ENCODE results near the gene TAB2. TPM values are rescaled to one million over a fixed set of nuclear protein-coding genes. Genes with fewer than 3 reads are reported as not detected.

TAB2 gene
- total and polyA plus RNA-seq, 2 donors (not counting 1 experiment from before 2014, with no cell fraction given): 31.6 to 88.5 TPM

GRCh38 chr6:149410557-149410956 lies 93.0 kb downstream of the TAB2 start:
- no peak for ATAC-seq (ENCODE audit: low read depth)
- TF ChIP-seq EZH2 (IDR thresholded peaks at IDR 0.05; ENCODE audit: borderline replicate concordance, insufficient read depth, low read depth, low read length, poor library complexity, severe bottlenecking): no peak
- TF ChIP-seq CTCF (IDR thresholded peaks at IDR 0.05): no peak
- no peak overlapping the region for H3K4me3 ChIP-seq (ENCODE audit: control extremely low read depth in 1 of 5, extremely low read depth in 1 of 5, insufficient read depth in 1 of 5, low read depth in 2 of 5, low read length in 4 of 5)
- no peaks in the 10 kb centered on the region for H3K9me3 ChIP-seq (ENCODE audit: control extremely low read depth in 1 of 3, control insufficient read depth in 2 of 3, insufficient read depth in 1 of 3, low read length in 2 of 3)
- no peak overlapping the region for H3K27ac Mint-ChIP-seq
- no peaks in the 10 kb centered on the region for H4K20me1 ChIP-seq (ENCODE audit: control insufficient read depth, insufficient read depth, low read length, poor library complexity, severe bottlenecking)
- H3K27me3 Mint-ChIP-seq: no peaks in the 10 kb centered on the region
- intact Hi-C loops (cut with micrococcal nuclease): no loop called here
- peaks cover 7% of the 10 kb centered on the region for H3K4me1 Mint-ChIP-seq
- H3K4me3 Mint-ChIP-seq: no peak overlapping the region
- H3K9me3 Mint-ChIP-seq (ENCODE audit: insufficient read depth): no peaks in the 10 kb centered on the region
- no peaks in the 10 kb centered on the region for H3K4me1 ChIP-seq (ENCODE audit: control insufficient read depth in 2 of 2, insufficient read depth in 2 of 2, low read length in 2 of 2)
- H3K79me2 ChIP-seq (ENCODE audit: control insufficient read depth, insufficient read depth, low read length): no peaks in the 10 kb centered on the region
- no peak overlapping the region for H2AFZ ChIP-seq (ENCODE audit: insufficient read depth, low read depth, low read length, poor library complexity, severe bottlenecking)
- no peak overlapping the region for H3K27ac ChIP-seq (ENCODE audit: low read length in 2 of 2)
- peaks cover 13 to 19% of the 10 kb centered on the region in 2 experiments for H3K36me3 ChIP-seq (replicated peaks in 1 of 2; ENCODE audit: control extremely low read depth in 1 of 2, control insufficient read depth in 1 of 2, extremely low read depth in 1 of 2, insufficient read depth in 2 of 2, low read length in 1 of 2)
- H3K4me2 ChIP-seq (replicated peaks; ENCODE audit: low read depth, low read length, poor library complexity, severe bottlenecking): no peak overlapping the region
- H3K27me3 ChIP-seq (replicated peaks in 1 of 4; ENCODE audit: control extremely low read depth in 1 of 4, control insufficient read depth in 3 of 4, insufficient read depth in 4 of 4, low read length in 3 of 4): no peaks in the 10 kb centered on the region
- ChIA-PET POLR2A (no interaction called here), CTCF (interaction anchor here (1.6 kb wide), 1 partner anchor 22 kb away, joined by 4 read pairs; no protein-coding TSS in a partner anchor)
- no peak for DNase-seq
- no peak overlapping the region for H3K9ac ChIP-seq (ENCODE audit: low read length)

- ChIA-PET CTCF (interaction anchor here (1.0 kb wide), 1 partner anchor 18 kb away, joined by 3 read pairs; no protein-coding TSS in a partner anchor), POLR2A (no interaction called here)
- Histone ChIP-seq H3K9me3 (ENCODE audit: control extremely low read depth in 1 of 3, control insufficient read depth in 2 of 3, insufficient read depth in 1 of 3, low read length in 2 of 3) (no peaks in the 10 kb centered on the region), H3K79me2 (ENCODE audit: control insufficient read depth, insufficient read depth, low read length) (no peaks in the 10 kb centered on the region), H3K9ac (ENCODE audit: low read length) (no peak overlapping the region), H3K4me2 (replicated peaks; ENCODE audit: low read depth, low read length, poor library complexity, severe bottlenecking) (no peak overlapping the region), H3K27me3 (replicated peaks in 1 of 4; ENCODE audit: control extremely low read depth in 1 of 4, control insufficient read depth in 3 of 4, insufficient read depth in 4 of 4, low read length in 3 of 4) (no peaks in the 10 kb centered on the region), H3K27ac (ENCODE audit: low read length in 2 of 2) (no peak overlapping the region), H4K20me1 (ENCODE audit: control insufficient read depth, insufficient read depth, low read length, poor library complexity, severe bottlenecking) (no peaks in the 10 kb centered on the region), H3K36me3 (replicated peaks in 1 of 2; ENCODE audit: control extremely low read depth in 1 of 2, control insufficient read depth in 1 of 2, extremely low read depth in 1 of 2, insufficient read depth in 2 of 2, low read length in 1 of 2) (peaks cover 7 to 17% of the 10 kb centered on the region in 2 experiments), H3K4me1 (ENCODE audit: control insufficient read depth in 2 of 2, insufficient read depth in 2 of 2, low read length in 2 of 2) (no peaks in the 10 kb centered on the region), H3K4me3 (ENCODE audit: control extremely low read depth in 1 of 5, extremely low read depth in 1 of 5, insufficient read depth in 1 of 5, low read depth in 2 of 5, low read length in 4 of 5) (no peak overlapping the region), H2AFZ (ENCODE audit: insufficient read depth, low read depth, low read length, poor library complexity, severe bottlenecking) (no peak overlapping the region)
- no peaks in the 10 kb centered on the region for H3K27me3 Mint-ChIP-seq
- H3K4me1 Mint-ChIP-seq: peaks cover 5% of the 10 kb centered on the region
- no peak overlapping the region for H3K27ac Mint-ChIP-seq
- intact Hi-C loops (cut with micrococcal nuclease): no loop called here
- no peak overlapping the region for H3K4me3 Mint-ChIP-seq
- 100% methylated on average over 1 of the region's 4 CpGs for WGBS (ENCODE audit: insufficient coverage)
- no peak for TF ChIP-seq CTCF (IDR thresholded peaks at IDR 0.05)
- no peak for TF ChIP-seq EZH2 (IDR thresholded peaks at IDR 0.05; ENCODE audit: borderline replicate concordance, insufficient read depth, low read depth, low read length, poor library complexity, severe bottlenecking)
- ATAC-seq (ENCODE audit: low read depth): no peak
- DNase-seq: no peak
- peaks cover 2% of the 10 kb centered on the region for H3K9me3 Mint-ChIP-seq (ENCODE audit: insufficient read depth)
Measured at GRCh38 chr6:149414009-149414408, 96.5 kb downstream of the TAB2 start.
